SJCRH30 (cell line): Measurements from ENCODE around the gene PLOD2. TPM values are rescaled to one million over a fixed set of nuclear protein-coding genes. Genes with fewer than 3 reads are reported as not detected.
"Not testable (repeated sequence)": the region's sequence is repeated elsewhere in the genome, so short reads cannot be mapped to it uniquely, and the experiment has no call there.

Source experiments
- DNase-seq, 2 experiments: peaks; one replicate each; pipeline ENCODE4 v3.0.0-alpha.2; 2015 to 2020
- H3K27ac ChIP-seq: fragments of 250-450 bp; sonication (Bioruptor Pico); 2 replicates; pipeline ENCODE4 v1.5.1; 2020; ENCODE audit warnings: mild to moderate bottlenecking, moderate library complexity
- H3K27me3 ChIP-seq: fragments of 250-450 bp; sonication (Bioruptor Pico); 2 replicates; pipeline ENCODE4 v1.5.1; 2020; ENCODE audit warnings: mild to moderate bottlenecking, moderate library complexity
- H3K36me3 ChIP-seq: fragments of 250-450 bp; sonication (Bioruptor Pico); 2 replicates; pipeline ENCODE4 v1.5.1; 2020; ENCODE audit warnings: mild to moderate bottlenecking, moderate library complexity
- H3K4me1 ChIP-seq: fragments of 250-450 bp; sonication (Bioruptor Pico); 2 replicates; pipeline ENCODE4 v1.5.1; 2020; ENCODE audit warnings: mild to moderate bottlenecking, moderate library complexity
- H3K4me3 ChIP-seq: fragments of 250-450 bp; sonication (Bioruptor Pico); 2 replicates; pipeline ENCODE4 v1.5.1; 2020; ENCODE audit warnings: mild to moderate bottlenecking, moderate library complexity
- H3K9me3 ChIP-seq: fragments of 250-450 bp; sonication (Bioruptor Pico); replicated peaks from 2 replicates; pipeline ENCODE4 v1.5.1; 2020; ENCODE audit warnings: mild to moderate bottlenecking, moderate library complexity
- total RNA-seq: library from RNA; depleted of rRNA; stranded (reverse); fragments of >200 nt; shearing (Covaris generic); gene quantifications from 2 replicates; pipeline ENCODE4 v1.2.3, GENCODE V29; 2014

Gene PLOD2
- total RNA-seq, 1 experiment from 2014 or later, result 43.3 TPM

DNA sequence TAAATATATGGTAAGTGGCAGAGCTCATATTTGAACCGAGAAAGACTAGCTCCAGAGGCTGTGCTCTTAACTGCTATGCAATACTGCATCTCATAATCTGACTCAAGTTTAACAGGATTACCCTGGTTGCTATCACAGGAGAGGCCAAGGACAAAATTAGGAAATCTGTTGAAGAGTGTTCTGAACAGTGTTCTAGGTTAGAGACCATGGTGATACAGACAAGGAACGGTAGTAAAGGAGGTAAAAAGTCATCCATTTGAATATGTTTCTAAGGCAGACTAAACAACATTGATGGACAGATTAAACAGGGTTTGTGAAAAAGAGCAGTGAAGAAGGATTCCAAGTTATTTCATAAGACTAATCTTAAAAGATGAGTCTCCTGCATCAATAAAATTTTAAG lies 22.1 kb downstream of the PLOD2 start:
- no peak for DNase-seq
- H3K27me3 ChIP-seq, result no peaks in the 10 kb centered on the region
- H3K4me1 ChIP-seq, result peaks cover 6% of the 10 kb centered on the region
- H3K9me3 ChIP-seq, result no peaks in the 10 kb centered on the region
- no peak overlapping the region for H3K4me3 ChIP-seq
- H3K36me3 ChIP-seq, result no peaks in the 10 kb centered on the region
- H3K27ac ChIP-seq, result no peak overlapping the region

DNA sequence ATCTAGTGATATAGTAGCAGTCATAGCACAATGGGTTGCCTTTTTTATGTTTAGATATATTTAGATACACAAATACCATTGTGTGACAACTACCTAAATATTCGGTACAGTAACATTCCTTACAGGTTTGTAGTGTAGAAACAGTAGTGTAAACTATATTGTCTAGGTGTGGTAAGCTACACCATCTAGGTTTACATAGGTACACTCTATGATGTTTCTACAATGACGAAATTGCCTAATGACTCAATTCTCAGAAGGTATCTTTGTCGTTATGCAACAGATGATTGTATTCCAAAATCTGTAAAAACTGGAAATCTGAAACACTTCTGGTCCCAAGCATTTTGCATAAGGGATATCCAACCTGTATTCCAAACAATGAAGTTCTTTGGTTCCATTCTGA lies 24.3 kb downstream of the PLOD2 start:
- no peak for DNase-seq
- Histone ChIP-seq H3K4me3 (no peak overlapping the region), H3K9me3 (no peaks in the 10 kb centered on the region), H3K36me3 (no peaks in the 10 kb centered on the region), H3K27me3 (no peaks in the 10 kb centered on the region), H3K27ac (no peak overlapping the region), H3K4me1 (peaks cover 18% of the 10 kb centered on the region)

GRCh38 chr3:146134348-146135117 lies 26.5 kb downstream of the PLOD2 start:
- H3K4me3 ChIP-seq, result no peak overlapping the region
- H3K27me3 ChIP-seq, result no peaks in the 10 kb centered on the region
- no peak for DNase-seq
- 0 out of 2 replicates have a peak, but pooled peaks cover 3% of the 10 kb centered on the region for H3K36me3 ChIP-seq
- no peak overlapping the region for H3K27ac ChIP-seq
- H3K9me3 ChIP-seq, result no peaks in the 10 kb centered on the region
- H3K4me1 ChIP-seq, result peaks cover 18% of the 10 kb centered on the region

DNA sequence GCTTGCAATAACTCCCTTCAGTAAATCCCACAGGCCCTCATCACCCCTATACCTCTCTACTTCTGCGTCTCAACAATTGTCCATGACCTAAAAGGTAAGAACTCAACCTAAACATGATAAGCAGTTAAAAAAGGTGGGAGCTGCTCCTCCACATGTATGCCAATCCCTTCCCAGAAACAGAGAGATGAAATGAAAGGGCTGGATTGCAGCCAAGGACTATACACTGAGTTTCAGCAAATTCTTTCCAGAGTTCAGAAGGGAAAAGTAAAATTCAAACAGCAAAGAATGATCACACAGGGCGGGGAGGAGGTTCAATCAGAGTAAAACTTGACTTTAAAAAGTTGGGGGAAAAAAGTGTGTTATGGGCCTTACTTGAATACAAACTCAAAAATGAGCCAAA lies 27.5 kb downstream of the PLOD2 start:
- Histone ChIP-seq H3K27me3 (no peaks in the 10 kb centered on the region), H3K4me1 (peaks cover 18% of the 10 kb centered on the region), H3K9me3 (no peaks in the 10 kb centered on the region), H3K36me3 (0 out of 2 replicates have a peak, but pooled peaks cover 3% of the 10 kb centered on the region), H3K27ac (no peak overlapping the region), H3K4me3 (no peak overlapping the region)
- no peak for DNase-seq

DNA sequence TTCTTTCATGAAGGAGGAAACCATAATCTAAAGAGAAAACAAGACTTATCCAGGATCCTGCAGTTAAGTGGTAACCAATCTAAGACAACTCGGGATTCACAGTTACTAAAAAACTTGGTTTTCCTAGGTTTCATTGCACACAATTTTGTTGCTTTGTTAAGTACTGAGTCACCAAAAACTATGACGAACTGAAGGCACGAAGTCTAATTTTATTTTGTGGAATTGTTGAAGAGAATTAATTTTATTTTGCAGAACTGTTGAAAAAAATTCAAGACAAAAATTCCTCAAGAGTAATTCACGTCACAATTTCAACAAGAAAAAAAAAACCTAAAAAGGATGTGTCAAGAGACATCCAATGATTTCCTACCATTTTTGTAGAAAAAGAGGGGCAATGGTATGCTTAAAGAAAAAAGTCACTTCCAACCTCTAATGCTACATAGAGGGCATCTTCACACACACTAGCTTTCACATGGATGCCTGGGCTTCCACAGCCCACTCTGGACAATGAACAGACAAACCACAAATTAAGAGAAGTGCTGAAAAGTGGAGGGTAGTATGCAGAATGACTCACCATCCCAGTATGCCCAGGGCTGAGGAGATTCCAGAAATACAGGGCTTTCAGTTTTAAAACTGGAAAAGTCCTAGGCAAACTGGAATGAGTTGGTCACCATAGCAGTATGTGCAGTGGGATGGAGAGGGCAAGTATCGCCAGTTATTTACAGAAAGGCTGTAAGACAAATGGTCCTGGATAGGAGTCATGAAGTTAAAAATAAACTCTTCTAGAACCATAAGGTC lies 29.2 kb downstream of the PLOD2 start:
- H3K4me3 ChIP-seq, result no peak overlapping the region
- no peaks in the 10 kb centered on the region for H3K27me3 ChIP-seq
- H3K9me3 ChIP-seq, result no peaks in the 10 kb centered on the region; the same call in 1 of the 2 replicates
- DNase-seq, result peak; percentile 14 to 32
- 0 out of 2 replicates have a peak, but pooled peaks cover 3% of the 10 kb centered on the region for H3K36me3 ChIP-seq
- H3K27ac ChIP-seq, result no peak overlapping the region
- H3K4me1 ChIP-seq, result peaks cover 18% of the 10 kb centered on the region

- Histone ChIP-seq H3K4me1 (peaks cover 18% of the 10 kb centered on the region), H3K27ac (no peak overlapping the region), H3K27me3 (no peaks in the 10 kb centered on the region), H3K9me3 (no peaks in the 10 kb centered on the region; the same call in 1 of the 2 replicates), H3K4me3 (no peak overlapping the region), H3K36me3 (0 out of 2 replicates have a peak, but pooled peaks cover 3% of the 10 kb centered on the region)
- no peak for DNase-seq
These were observed 30.1 kb downstream of the PLOD2 start for GRCh38 chr3:146130881-146131371.

DNA sequence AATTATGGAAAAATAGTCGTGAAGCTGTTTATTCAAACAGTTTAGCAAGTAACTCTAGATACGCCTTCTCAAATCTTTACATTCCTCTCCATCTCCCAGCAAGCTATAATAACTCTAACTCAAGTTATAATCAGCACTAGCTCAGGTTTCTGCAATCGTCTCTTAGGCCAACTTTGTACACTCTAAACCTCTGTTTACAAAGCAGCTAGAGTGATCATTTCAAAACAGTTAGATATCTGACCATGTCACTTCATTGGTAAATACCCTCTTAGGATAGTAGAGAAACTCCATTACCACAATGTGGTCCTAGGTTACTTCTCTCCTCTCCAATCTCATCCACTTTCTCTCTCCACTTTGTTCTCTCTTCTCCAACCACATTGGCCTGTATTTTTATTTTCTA lies 31.2 kb downstream of the PLOD2 start:
- Histone ChIP-seq H3K4me3 (no peak overlapping the region), H3K27me3 (no peaks in the 10 kb centered on the region), H3K36me3 (0 out of 2 replicates have a peak, but pooled peaks cover 3% of the 10 kb centered on the region), H3K9me3 (no peaks in the 10 kb centered on the region; the same call in 1 of the 2 replicates), H3K27ac (no peak overlapping the region), H3K4me1 (peaks cover 18% of the 10 kb centered on the region)
- no peak for DNase-seq

- H3K27ac ChIP-seq, result no peak overlapping the region
- no peak for DNase-seq
- H3K36me3 ChIP-seq, result 0 out of 2 replicates have a peak, but pooled peaks cover 3% of the 10 kb centered on the region
- H3K9me3 ChIP-seq, result no peaks in the 10 kb centered on the region; the same call in 1 of the 2 replicates
- no peaks in the 10 kb centered on the region for H3K27me3 ChIP-seq
- H3K4me1 ChIP-seq, result peaks cover 13% of the 10 kb centered on the region
- no peak overlapping the region for H3K4me3 ChIP-seq
These were observed 32.0 kb downstream of the PLOD2 start for GRCh38 chr3:146128939-146129338.

GRCh38 chr3:146128179-146128578 lies 32.8 kb downstream of the PLOD2 start:
- H3K4me1 ChIP-seq, result peaks cover 6% of the 10 kb centered on the region
- H3K36me3 ChIP-seq, result 0 out of 2 replicates have a peak, but pooled peaks cover 3% of the 10 kb centered on the region
- no peak for DNase-seq
- H3K4me3 ChIP-seq, result no peak overlapping the region
- H3K27ac ChIP-seq, result no peak overlapping the region
- no peaks in the 10 kb centered on the region; the same call in 1 of the 2 replicates for H3K9me3 ChIP-seq
- no peaks in the 10 kb centered on the region for H3K27me3 ChIP-seq

DNA sequence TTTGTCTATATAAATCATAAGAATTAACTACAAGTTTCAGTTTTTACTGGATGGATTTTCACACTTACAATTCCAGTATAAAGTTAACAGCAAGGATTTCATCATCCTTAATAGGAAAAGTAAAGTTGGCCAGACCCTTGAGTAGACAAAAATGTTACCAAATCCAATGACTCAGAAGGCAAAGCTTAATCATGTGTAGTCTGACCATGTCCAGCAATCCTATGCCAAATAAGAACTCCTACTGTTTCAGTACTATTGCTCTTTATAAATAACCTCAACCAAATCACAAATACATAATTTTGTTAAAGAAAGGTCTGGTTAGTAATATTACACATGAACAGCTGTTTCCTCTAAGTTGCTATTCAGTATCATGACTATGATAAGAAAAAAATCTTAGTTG lies 35.0 kb downstream of the PLOD2 start:
- H3K4me3 ChIP-seq, result no peak overlapping the region
- no peaks in the 10 kb centered on the region for H3K27me3 ChIP-seq
- DNase-seq, result no peak
- H3K36me3 ChIP-seq, result 0 out of 2 replicates have a peak, but pooled peaks cover 8% of the 10 kb centered on the region
- H3K4me1 ChIP-seq, result no peaks in the 10 kb centered on the region
- no peak overlapping the region for H3K27ac ChIP-seq
- H3K9me3 ChIP-seq, result no peaks in the 10 kb centered on the region; the same call in 1 of the 2 replicates

DNA sequence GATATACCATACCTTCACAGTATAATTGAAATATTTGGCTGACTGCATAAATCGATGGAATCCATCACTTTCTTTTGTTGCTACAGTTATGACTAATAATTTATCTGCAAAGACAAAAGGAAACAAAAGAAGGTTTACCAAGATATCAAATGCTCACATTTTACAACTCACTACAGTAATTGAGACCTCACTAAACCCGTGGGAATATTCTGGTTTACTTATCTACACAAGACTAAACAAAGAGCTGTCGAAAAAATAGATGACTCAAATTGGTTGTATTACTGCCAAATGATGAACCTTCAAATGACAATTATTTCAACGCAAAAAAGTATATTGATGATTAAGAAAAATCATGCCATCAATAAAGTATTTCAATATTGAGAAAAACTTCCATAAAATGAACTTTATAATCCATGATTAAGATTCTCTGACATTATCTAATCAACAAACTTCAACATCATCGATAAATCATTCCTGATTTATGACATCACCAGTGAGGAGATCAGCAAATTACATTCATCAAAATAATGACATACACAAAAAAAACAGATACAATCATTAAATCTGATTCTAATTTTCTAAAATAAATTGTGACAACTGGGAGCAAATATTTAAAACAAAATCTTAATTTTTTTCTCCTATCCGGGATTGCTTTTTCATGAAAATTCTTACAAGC lies 36.7 kb downstream of the PLOD2 start:
- Histone ChIP-seq H3K27me3 (no peaks in the 10 kb centered on the region), H3K4me1 (no peaks in the 10 kb centered on the region), H3K36me3 (peaks cover 6% of the 10 kb centered on the region; the same call in 1 of the 2 replicates), H3K9me3 (no peaks in the 10 kb centered on the region; the same call in 1 of the 2 replicates), H3K4me3 (no peak overlapping the region), H3K27ac (no peak overlapping the region)
- no peak for DNase-seq

DNA sequence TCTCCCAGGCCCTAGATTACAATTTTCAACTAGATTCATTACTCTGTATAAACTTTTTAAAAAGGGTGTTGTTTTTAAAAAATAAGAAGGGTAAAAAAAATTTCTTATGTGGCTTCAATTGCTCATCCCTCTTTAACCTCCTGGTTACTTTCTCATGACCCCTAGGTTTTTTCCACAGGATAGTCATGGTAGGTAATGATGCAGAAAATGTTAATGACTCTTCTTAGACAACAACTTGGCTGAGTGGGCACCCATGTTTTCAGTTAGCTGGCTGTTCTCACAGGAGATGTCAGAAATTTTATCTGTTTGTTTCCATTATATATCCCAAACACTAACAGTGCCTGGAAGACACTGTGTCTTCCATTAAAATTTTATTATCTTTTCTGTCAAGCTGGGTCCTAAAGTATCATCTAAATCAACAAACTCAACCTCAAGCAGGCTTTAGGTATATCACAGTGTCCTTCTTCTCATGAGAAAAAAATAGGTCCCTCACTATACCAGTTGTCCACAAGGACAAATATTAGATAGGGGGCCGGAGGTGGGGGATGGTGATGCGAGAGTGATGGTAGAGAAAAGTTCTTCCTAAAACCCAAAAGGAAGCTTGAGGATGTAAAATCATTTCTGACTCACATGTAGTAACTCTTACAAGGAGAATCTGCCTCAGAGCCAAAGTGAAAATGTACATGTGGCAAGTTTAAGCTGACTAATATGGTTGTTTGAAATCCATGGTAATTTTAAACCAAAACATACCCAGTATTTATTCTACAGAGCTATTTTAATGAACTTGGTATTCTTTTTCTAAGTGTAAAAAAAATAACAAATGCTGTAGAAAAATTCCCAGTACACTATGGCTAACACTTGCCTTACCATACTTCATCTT lies 43.3 kb downstream of the PLOD2 start:
- Histone ChIP-seq H3K36me3 (peaks cover 28% of the 10 kb centered on the region), H3K4me1 (no peaks in the 10 kb centered on the region), H3K4me3 (no peak overlapping the region), H3K9me3 (no peaks in the 10 kb centered on the region; the same call in 1 of the 2 replicates), H3K27me3 (no peaks in the 10 kb centered on the region), H3K27ac (no peak overlapping the region)
- DNase-seq, result no peak

DNA sequence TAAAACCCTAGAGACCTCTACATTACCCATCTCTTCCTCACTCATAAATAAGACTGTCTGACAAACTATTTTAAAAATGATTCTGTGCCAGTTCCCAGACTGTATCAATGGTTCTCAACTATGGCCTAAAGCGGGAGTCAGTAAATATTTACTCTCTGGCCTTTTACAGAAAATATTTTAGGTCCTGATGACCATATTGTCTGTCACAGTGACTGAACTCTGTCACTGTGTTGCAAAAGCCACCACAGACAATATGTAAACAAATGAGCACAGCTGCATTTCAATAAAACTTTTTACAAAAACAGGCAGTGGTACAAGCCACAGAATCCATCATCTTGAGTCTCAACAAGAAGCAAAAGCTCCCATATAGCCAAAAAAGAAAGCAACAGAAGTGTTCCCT lies 45.4 kb downstream of the PLOD2 start:
- Histone ChIP-seq H3K27me3 (no peaks in the 10 kb centered on the region), H3K36me3 (peaks cover 23% of the 10 kb centered on the region), H3K4me3 (no peak overlapping the region), H3K27ac (no peak overlapping the region), H3K4me1 (no peaks in the 10 kb centered on the region), H3K9me3 (no peaks in the 10 kb centered on the region; the same call in 1 of the 2 replicates)
- no peak for DNase-seq

DNA sequence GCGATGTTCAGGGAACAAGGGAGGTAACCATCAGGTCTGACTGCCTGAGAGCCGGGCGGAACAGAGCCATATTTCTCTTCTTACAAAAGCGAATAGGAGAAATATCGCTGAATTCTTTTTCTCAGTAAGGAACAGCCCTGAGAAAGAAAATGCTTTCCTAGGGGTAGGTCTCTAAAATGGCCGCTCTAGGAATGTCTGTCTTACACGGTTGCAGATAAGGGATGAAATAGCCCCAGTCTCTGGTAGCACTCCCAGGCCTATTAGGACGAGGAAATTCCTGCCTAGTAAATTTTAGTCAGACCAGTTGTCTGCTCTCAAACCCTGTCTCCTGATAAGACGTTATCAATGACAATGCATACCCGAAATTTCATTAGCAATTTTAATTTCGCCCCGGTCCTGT lies 47.2 kb downstream of the PLOD2 start:
- H3K27me3 ChIP-seq, H3K27ac ChIP-seq, H3K9me3 ChIP-seq, DNase-seq, H3K4me3 ChIP-seq: not testable (repeated sequence)
- Histone ChIP-seq H3K4me1 (peaks cover 11% of the 10 kb centered on the region), H3K36me3 (peaks cover 23% of the 10 kb centered on the region)
